BJ (cell line): ENCODE measurements around the gene GFRA4. TPM values are rescaled to one million over a fixed set of nuclear protein-coding genes. Genes with fewer than 3 reads are reported as not detected.

Experiments
- CTCF ChIA-PET: fragments of 350-600 bp; formaldehyde crosslinking; extraction: SDS; loops from one replicate; lab custom pipeline; 2021; ENCODE audit warnings: antibody characterized with exemption, inconsistent platforms; lab: Yijun Ruan, JAX
- POLR2A ChIA-PET: fragments of 300-600 bp; sonication (Branson Sonifier 250); formaldehyde crosslinking; extraction: SDS; loops from one replicate; lab custom pipeline; 2021; ENCODE audit warnings: antibody characterized with exemption; lab: Charles Lee
- DNase-seq: peaks from one replicate; pipeline ENCODE4 v3.0.0-alpha.2; 2011; ENCODE audit warnings: low read depth
- H3K27me3 ChIP-seq: 2 replicates; pipeline ENCODE4 v1.6.0; 2011; ENCODE audit warnings: low read length; ENCODE audit not compliant: control insufficient read depth, insufficient read depth
- H3K36me3 ChIP-seq: 2 replicates; pipeline ENCODE4 v1.5.1; 2011; ENCODE audit warnings: low read length; ENCODE audit not compliant: control insufficient read depth, insufficient read depth
- H3K4me3 ChIP-seq: 2 replicates; pipeline ENCODE4 v1.5.1; 2011; ENCODE audit warnings: low read depth, mild to moderate bottlenecking, control low read depth, low read length
- polyA plus RNA-seq: library from polyadenylated mRNA; depleted of rRNA; stranded (reverse); fragments of >200 nt; gene quantifications from 2 replicates; pipeline ENCODE4 v1.2.3, GENCODE V29; 2011
- TF ChIP-seq, protein P1 (sequence below): IDR thresholded peaks from 2 replicates; pipeline ENCODE4 v1.5.1; 2011; ENCODE audit warnings: low read depth, mild to moderate bottlenecking, control low read depth, inconsistent platforms, low read length, moderate library complexity; ENCODE audit not compliant: insufficient read depth

The GFRA4 gene
- polyA plus RNA-seq, 1 experiment: not detected

DNA sequence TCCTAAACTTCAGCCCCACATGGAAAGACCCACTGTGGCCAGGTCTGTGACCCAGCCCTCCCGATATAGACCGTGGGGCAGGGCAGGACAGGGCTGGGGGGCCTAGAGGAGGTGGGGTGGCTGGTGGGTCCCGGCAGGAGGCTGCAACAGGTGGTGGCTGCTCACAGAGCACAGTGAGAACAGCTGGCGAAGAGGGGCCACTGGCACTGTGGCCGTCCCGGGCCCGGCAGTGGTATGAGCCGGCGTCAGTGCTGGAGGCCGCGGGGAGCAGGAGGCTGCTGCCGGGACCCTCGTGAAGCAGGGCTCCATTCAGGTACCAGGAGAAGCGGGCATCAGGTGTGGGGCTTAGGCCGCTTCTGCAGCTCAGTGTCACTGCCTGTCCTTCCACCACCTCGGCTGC is 35.8 kb upstream of the GFRA4 start:
- Histone ChIP-seq H3K4me3 (no peak overlapping the region), H3K36me3 (no peaks in the 10 kb centered on the region), H3K27me3 (peaks cover 2% of the 10 kb centered on the region; the same call in 1 of the 2 replicates)
- TF ChIP-seq, protein P1, sequence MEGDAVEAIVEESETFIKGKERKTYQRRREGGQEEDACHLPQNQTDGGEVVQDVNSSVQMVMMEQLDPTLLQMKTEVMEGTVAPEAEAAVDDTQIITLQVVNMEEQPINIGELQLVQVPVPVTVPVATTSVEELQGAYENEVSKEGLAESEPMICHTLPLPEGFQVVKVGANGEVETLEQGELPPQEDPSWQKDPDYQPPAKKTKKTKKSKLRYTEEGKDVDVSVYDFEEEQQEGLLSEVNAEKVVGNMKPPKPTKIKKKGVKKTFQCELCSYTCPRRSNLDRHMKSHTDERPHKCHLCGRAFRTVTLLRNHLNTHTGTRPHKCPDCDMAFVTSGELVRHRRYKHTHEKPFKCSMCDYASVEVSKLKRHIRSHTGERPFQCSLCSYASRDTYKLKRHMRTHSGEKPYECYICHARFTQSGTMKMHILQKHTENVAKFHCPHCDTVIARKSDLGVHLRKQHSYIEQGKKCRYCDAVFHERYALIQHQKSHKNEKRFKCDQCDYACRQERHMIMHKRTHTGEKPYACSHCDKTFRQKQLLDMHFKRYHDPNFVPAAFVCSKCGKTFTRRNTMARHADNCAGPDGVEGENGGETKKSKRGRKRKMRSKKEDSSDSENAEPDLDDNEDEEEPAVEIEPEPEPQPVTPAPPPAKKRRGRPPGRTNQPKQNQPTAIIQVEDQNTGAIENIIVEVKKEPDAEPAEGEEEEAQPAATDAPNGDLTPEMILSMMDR: no peak
- ChIA-PET POLR2A (interaction anchor here (0.6 kb wide), 1 partner anchor 17 kb away, joined by 3 read pairs; no protein-coding TSS in a partner anchor), CTCF (interaction anchor here (0.6 to 5.2 kb wide), 7 partner anchors 9 to 52 kb away, joined by 3 to 45 read pairs (median 8); partner anchors contain the start of gene SIGLEC1)
- DNase-seq: no peak

DNA sequence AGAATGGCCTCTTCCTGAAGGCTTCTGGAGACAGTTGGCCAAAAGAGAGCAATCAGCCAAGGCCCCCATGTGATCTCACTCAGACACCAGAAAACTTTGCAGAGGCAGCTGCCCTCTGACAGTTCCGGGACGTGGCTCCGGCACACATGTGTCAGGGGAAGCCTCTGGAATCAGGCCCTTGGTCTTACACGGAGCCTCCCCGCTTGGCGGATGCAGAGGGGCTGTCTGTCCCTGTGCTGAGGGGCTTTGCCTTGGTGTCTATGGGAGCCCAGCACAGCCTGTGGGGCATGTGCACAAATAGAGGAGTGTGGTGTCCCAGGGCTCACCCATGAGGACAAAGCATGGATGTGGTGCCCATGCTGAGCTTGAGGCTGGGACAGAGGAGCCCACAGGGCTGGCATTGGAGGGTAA is 35.4 kb upstream of the GFRA4 start:
- Histone ChIP-seq H3K4me3 (no peak overlapping the region), H3K36me3 (no peaks in the 10 kb centered on the region), H3K27me3 (peaks cover 2% of the 10 kb centered on the region; the same call in 1 of the 2 replicates)
- ChIA-PET CTCF (interaction anchor here (1.1 to 5.2 kb wide), 8 partner anchors 9 to 136 kb away, joined by 3 to 45 read pairs (median 8); partner anchors contain the start of gene SIGLEC1), POLR2A (no interaction called here)
- no peak for DNase-seq
- TF ChIP-seq, protein P1: no peak

DNA sequence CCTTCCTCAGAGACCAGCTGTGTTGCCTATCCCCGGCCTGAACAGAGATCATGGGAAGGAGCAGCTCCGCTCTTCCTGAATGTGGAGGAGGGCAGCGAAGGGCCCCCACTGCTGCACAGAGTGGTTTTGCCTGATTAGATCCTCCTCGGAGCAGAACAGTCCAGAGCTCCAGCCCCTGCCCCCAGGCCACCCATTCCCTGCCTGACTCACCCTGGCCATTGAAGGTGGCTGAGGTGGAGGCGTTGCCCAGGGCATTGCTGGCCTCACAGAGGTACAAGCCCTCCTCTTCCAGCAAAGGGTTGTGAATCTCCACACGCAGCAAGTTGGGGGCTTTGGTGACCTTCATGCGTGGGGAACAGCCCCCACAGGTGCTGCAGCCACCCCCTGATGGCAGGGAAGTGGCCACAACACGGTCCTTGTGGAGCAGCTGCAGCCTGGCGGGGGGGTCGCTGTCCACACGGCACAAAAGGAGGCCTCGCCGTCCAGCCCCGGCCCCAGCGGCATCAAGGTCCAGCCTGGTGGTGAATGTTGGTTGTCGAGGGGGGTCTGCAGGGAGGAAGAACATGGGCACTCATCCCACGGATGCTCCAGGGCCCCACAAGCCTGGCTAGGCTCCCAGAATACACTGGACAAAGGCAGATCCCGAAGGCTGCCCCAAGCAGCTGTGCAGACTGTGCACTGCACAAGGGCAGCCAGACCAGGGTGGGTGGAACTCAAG is 34.5 kb upstream of the GFRA4 start:
- CTCF ChIA-PET: interaction anchor here (1.5 to 5.2 kb wide), 8 partner anchors 9 to 135 kb away, joined by 3 to 45 read pairs (median 12); partner anchors contain the start of gene SIGLEC1

DNA sequence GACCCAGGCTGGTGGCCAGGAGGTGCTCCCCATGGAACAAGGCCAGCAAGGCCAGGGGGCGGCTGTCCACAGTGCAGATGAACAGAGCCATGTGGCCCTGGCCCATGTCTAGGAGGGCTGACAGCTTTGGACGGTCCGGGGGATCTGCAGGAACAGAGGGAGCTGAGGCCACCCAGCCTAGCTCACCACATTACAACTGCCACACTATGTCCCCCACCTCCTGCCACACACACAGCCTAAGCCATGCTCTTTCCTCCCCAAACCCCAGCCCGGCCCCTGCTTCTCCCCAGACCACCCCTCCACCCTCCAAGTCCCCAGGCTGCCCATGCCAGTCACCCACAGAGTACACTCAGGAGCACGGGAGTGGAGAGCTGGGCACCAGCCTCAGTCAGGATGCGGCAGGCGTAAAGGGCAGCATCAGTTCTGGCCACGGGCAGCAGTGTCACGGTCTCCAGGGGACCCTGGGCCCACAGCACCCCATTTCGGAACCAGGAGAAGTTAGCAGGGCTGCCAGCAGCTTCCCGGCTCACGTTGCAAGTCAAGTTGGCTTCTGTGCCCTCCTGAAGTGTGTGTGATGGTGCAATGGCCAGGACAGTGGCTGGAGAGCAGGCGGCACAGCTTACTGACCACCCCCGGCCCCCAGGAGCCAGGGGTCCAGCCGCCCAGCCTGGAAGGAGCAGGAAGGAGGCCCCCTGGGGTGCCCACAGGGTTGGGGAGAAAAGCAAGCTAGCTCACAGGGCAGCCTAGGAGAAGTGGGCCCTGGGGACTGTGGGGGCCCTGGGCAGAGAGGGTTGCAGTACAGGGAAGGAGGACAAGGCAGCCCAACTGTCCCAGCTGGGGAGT is 33.8 kb upstream of the GFRA4 start:
- H3K36me3 ChIP-seq: no peaks in the 10 kb centered on the region
- TF ChIP-seq, protein P1: no peak
- CTCF ChIA-PET: interaction anchor here (1.4 to 5.2 kb wide), 8 partner anchors 9 to 134 kb away, joined by 4 to 45 read pairs (median 14); partner anchors contain the start of gene SIGLEC1
- H3K4me3 ChIP-seq: no peak overlapping the region
- H3K27me3 ChIP-seq: peaks cover 2% of the 10 kb centered on the region; the same call in 1 of the 2 replicates
- POLR2A ChIA-PET: interaction anchor here (0.5 kb wide), 1 partner anchor 15 kb away, joined by 4 read pairs; no protein-coding TSS in a partner anchor
- DNase-seq: no peak

More for the DNA sequence above, 34.5 kb upstream of the GFRA4 start:
- Histone ChIP-seq H3K27me3 (peaks cover 2% of the 10 kb centered on the region; the same call in 1 of the 2 replicates), H3K4me3 (no peak overlapping the region), H3K36me3 (no peaks in the 10 kb centered on the region)
- DNase-seq: no peak
- POLR2A ChIA-PET: no interaction called here
- TF ChIP-seq, protein P1: no peak
